ENCODE measurements around the gene ZNF142.

GRCh38 chr2:218679119-218679518, 19.7 kb upstream of the ZNF142 start:
- TF ChIP-seq ESRRA (IDR thresholded peaks at IDR 0.05; ENCODE audit: borderline replicate concordance, low read length) (no peak), CTCF (IDR thresholded peaks at IDR 0.05) (no peak), EP300 (IDR thresholded peaks at IDR 0.05) (no peak), RCOR1 (IDR thresholded peaks at IDR 0.05; ENCODE audit: low read depth, low read length) (no peak), NR3C1 (IDR thresholded peaks at IDR 0.05) (no peak), RFX5 (IDR thresholded peaks at IDR 0.05) (no peak), RAD21 (conservative IDR thresholded peaks at IDR 0.05 in 1 of 2, IDR thresholded peaks at IDR 0.05 in 1 of 2) (no peak), MAFK (IDR thresholded peaks at IDR 0.05; ENCODE audit: partially characterized antibody) (no peak), CEBPB (IDR thresholded peaks at IDR 0.05) (no peak), MAX (IDR thresholded peaks at IDR 0.05) (no peak), MYC (IDR thresholded peaks at IDR 0.05; ENCODE audit: borderline replicate concordance, low read length) (no peak), POLR2A (IDR thresholded peaks at IDR 0.05; ENCODE audit: low read length) (no peak), EHMT2 (IDR thresholded peaks at IDR 0.05; ENCODE audit: low read depth) (no peak)
